HepG2 (cell line): Measurements from ENCODE around the gene TM4SF18. TPM values are rescaled to one million over a fixed set of nuclear protein-coding genes. Genes with fewer than 3 reads are reported as not detected.
A peak's percentile ranks its signal among the peaks of the same experiment; 100 is the strongest.

Experiments
- CREB1 ChIP-seq, 2 experiments: fragments of 450-650 bp in 1 of 2; IDR thresholded peaks; 2 replicates each; pipeline ENCODE4 v1.6.1; 2016 to 2017; ENCODE audit warnings: control low read depth in 1 of 2, mild to moderate bottlenecking in 1 of 2, missing compliant biosample characterization in 1 of 2, missing genetic modification characterization in 1 of 2
- CREBL2 ChIP-seq: sonication (generic); formaldehyde crosslinking; IDR thresholded peaks from 2 replicates; pipeline ENCODE4 v1.8.1; 2023; ENCODE audit warnings: missing genetic modification reagents, mild to moderate bottlenecking, borderline replicate concordance
- CSRNP1 ChIP-seq: sonication (generic); formaldehyde crosslinking; IDR thresholded peaks from 2 replicates; pipeline ENCODE4 v1.8.1; 2023; ENCODE audit warnings: mild to moderate bottlenecking, missing genetic modification reagents
- GATAD1 ChIP-seq: IDR thresholded peaks from 2 replicates; pipeline ENCODE4 v1.6.1; 2016; ENCODE audit warnings: missing genetic modification reagents, missing compliant biosample characterization
- HMGA1 ChIP-seq: sonication (generic); formaldehyde crosslinking; conservative IDR thresholded peaks from 2 replicates; pipeline ENCODE4 v1.4.0; 2020; ENCODE audit warnings: missing genetic modification reagents
- KAT8 ChIP-seq: IDR thresholded peaks from 2 replicates; pipeline ENCODE4 v1.6.1; 2016; ENCODE audit warnings: missing genetic modification reagents, missing compliant biosample characterization
- KDM4B ChIP-seq: sonication (generic); formaldehyde crosslinking; IDR thresholded peaks from 2 replicates; pipeline ENCODE4 v1.4.0; 2020; ENCODE audit warnings: missing genetic modification reagents
- KLF16 ChIP-seq, 2 experiments: sonication (generic) in 1 of 2; formaldehyde crosslinking in 1 of 2; IDR thresholded peaks; 2 replicates each; pipeline versions ENCODE4 v1.6.1 to v1.8.0; 2016 to 2023; ENCODE audit warnings: missing genetic modification reagents in 2 of 2, missing compliant biosample characterization in 1 of 2
- POGZ ChIP-seq: sonication (generic); formaldehyde crosslinking; IDR thresholded peaks from 2 replicates; pipeline ENCODE4 v1.4.0; 2020; ENCODE audit warnings: mild to moderate bottlenecking, missing genetic modification reagents
- RARA ChIP-seq: IDR thresholded peaks from 2 replicates; pipeline ENCODE4 v1.6.1; 2016; ENCODE audit warnings: missing genetic modification reagents, missing compliant biosample characterization
- REL ChIP-seq: sonication (generic); formaldehyde crosslinking; conservative IDR thresholded peaks from 2 replicates; pipeline ENCODE4 v1.8.0; 2022; ENCODE audit warnings: mild to moderate bottlenecking, missing genetic modification reagents, moderate library complexity
- REPIN1 ChIP-seq: sonication (generic); formaldehyde crosslinking; IDR thresholded peaks from 2 replicates; pipeline ENCODE4 v1.8.0; 2022; ENCODE audit warnings: missing genetic modification reagents, low read depth, mild to moderate bottlenecking, borderline replicate concordance
- SIN3B ChIP-seq: fragments of 150-350 bp; IDR thresholded peaks from 2 replicates; pipeline ENCODE4 v1.6.1; 2014; ENCODE audit warnings: low read length
- YEATS2 ChIP-seq: sonication (generic); formaldehyde crosslinking; IDR thresholded peaks from 2 replicates; pipeline ENCODE4 v1.4.0; 2020; ENCODE audit warnings: missing genetic modification reagents, borderline replicate concordance
- ZFP36 ChIP-seq: fragments of 150-350 bp; IDR thresholded peaks from 2 replicates; pipeline ENCODE4 v1.6.1; 2018; ENCODE audit warnings: borderline replicate concordance, low read length, low read depth; ENCODE audit not compliant: partially characterized antibody
- ZFP62 ChIP-seq: sonication (generic); formaldehyde crosslinking; IDR thresholded peaks from 2 replicates; pipeline ENCODE4 v1.4.0; 2020; ENCODE audit warnings: missing genetic modification reagents
- ZNF142 ChIP-seq: sonication (generic); formaldehyde crosslinking; IDR thresholded peaks from 2 replicates; pipeline ENCODE4 v1.4.0; 2020; ENCODE audit warnings: missing genetic modification reagents
- ZNF331 ChIP-seq: sonication (generic); formaldehyde crosslinking; IDR thresholded peaks from 2 replicates; pipeline ENCODE4 v1.4.0; 2020; ENCODE audit warnings: missing genetic modification reagents
- ZNF333 ChIP-seq: sonication (generic); formaldehyde crosslinking; IDR thresholded peaks from 2 replicates; pipeline ENCODE4 v1.4.0; 2020; ENCODE audit warnings: mild to moderate bottlenecking, missing genetic modification reagents, borderline replicate concordance
- ZNF335 ChIP-seq: sonication (generic); formaldehyde crosslinking; IDR thresholded peaks from 2 replicates; pipeline ENCODE4 v1.4.0; 2020; ENCODE audit warnings: missing genetic modification reagents
- ZNF577 ChIP-seq: sonication (generic); formaldehyde crosslinking; IDR thresholded peaks from 2 replicates; pipeline ENCODE4 v1.4.0; 2020; ENCODE audit warnings: mild to moderate bottlenecking, low read depth, missing genetic modification reagents, borderline replicate concordance
- ZNF792 ChIP-seq: IDR thresholded peaks from 2 replicates; pipeline ENCODE4 v1.6.1; 2016
- polyA plus RNA-seq, 8 experiments: library from polyadenylated mRNA; depleted of rRNA in 3 of 8; stranded (reverse) in 7 of 8; unstranded in 1 of 8; fragments of >200 nt; fragmentation: Illumina TruSeq in 4 of 8; extraction: Trizol in 4 of 8; gene quantifications; 2 replicates each; pipeline versions ENCODE4 v1.2.1 to v1.2.3, GENCODE V29; 2011 to 2016; ENCODE audit warnings: low read depth in 4 of 8, missing spikeins in 1 of 8, mixed read lengths in 1 of 8; ENCODE audit not compliant: insufficient read depth in 1 of 8
- total RNA-seq, 5 experiments: library from RNA; depleted of rRNA; stranded (reverse); fragments of >200 nt; fragmentation: Illumina TruSeq; extraction: Trizol; gene quantifications; 2 replicates each; pipeline ENCODE4 v1.2.3, GENCODE V29; 2016; ENCODE audit warnings: low read depth in 1 of 5
- TF ChIP-seq, protein P1 (sequence below): IDR thresholded peaks from 2 replicates; pipeline ENCODE4 v1.6.1; 2016; ENCODE audit warnings: missing genetic modification reagents, missing compliant biosample characterization

The TM4SF18 gene
- total and polyA plus RNA-seq, 2 of the 13 experiments (the other 11 are each of a cell fraction or from before 2014, with no cell fraction given), result 0.15 TPM; not detected in 1

DNA sequence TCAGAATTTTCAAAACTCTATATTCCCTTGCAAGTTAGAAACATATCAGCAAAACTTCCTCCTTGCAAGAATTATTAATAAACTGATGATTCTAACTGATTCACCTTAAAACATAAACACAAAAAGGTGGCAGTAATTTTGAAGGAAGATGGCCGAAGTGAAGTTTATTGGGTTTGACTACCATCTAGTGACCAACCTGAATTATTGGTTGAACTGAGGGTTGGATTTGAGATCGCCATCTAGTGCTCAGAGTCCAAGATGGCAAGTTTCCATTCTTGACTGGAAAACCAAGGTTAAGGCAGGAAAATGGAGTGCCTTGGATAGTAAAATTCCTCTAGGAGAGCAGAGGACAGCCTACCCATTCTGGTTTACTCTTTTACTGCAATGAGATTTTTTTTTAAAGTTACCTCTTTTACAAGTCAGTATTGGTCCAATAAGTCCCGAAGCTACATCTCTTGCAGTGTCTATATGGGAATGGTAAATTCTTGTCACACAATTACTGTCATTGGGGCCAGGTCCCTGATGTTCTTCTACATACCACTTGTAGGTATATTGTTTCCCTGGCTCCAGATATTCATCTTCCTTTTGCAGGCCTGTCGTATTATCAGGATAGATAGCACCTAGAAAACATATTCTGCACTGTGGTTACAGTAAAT, 60.2 kb downstream of the TM4SF18 start (continued):
- TF ChIP-seq ZNF335 (CRISPR knock-in tag) (0 out of 2 replicates have a peak, but pooled peaks have one; percentile 29), ZNF142 (CRISPR knock-in tag) (no peak), GATAD1 (CRISPR knock-in tag) (0 out of 2 replicates have a peak, but pooled peaks have one; percentile 22), KDM4B (CRISPR knock-in tag) (no peak), ZNF333 (no peak), REL (no peak), KAT8 (CRISPR knock-in tag) (peak; percentile 71; the same call in 1 of the 2 replicates), REPIN1 (CRISPR knock-in tag) (peak; percentile 25; the same call in 1 of the 2 replicates), RARA (CRISPR knock-in tag) (0 out of 2 replicates have a peak, but pooled peaks have one; percentile 14), CREB1 (IDR thresholded peaks at IDR 0.05) (no peak), CREB1 (CRISPR knock-in tag; IDR thresholded peaks at IDR 0.05) (peak; percentile 18; the same call in 1 of the 2 replicates), CSRNP1 (CRISPR knock-in tag) (no peak), ZNF331 (CRISPR knock-in tag) (no peak; the same call in 1 of the 2 replicates), ZFP62 (CRISPR knock-in tag) (no peak), ZNF792 (CRISPR knock-in tag) (peak; percentile 67; the same call in 1 of the 2 replicates), YEATS2 (CRISPR knock-in tag) (peak; percentile 63; the same call in 1 of the 2 replicates), CREBL2 (CRISPR knock-in tag) (no peak), POGZ (CRISPR knock-in tag) (peak; percentile 69), SIN3B (peak; percentile 32; the same call in 1 of the 2 replicates), ZNF577 (no peak), HMGA1 (CRISPR knock-in tag) (no peak), ZFP36 (peak; percentile 32), KLF16 (CRISPR knock-in tag; IDR thresholded peaks at IDR 0.05) (peak in 1 of 2 experiments; percentile 79; a peak in 2 of 4 replicates)
- TF ChIP-seq, protein P1, sequence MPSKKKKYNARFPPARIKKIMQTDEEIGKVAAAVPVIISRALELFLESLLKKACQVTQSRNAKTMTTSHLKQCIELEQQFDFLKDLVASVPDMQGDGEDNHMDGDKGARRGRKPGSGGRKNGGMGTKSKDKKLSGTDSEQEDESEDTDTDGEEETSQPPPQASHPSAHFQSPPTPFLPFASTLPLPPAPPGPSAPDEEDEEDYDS, result peak; percentile 40; the same call in 1 of the 2 replicates
